Left hindlimb (tissue), 1 donor: Measurements from ENCODE around the gene TSEN54.
A peak's percentile ranks its signal among the peaks of the same experiment; 100 is the strongest.

Experiments
- DNase-seq: peaks from one replicate; pipeline ENCODE4 v3.0.0-alpha.2; 2018

TSEN54 gene

GRCh38 chr17:75489511-75489955, 26.8 kb upstream of the TSEN54 start:
- no peak for DNase-seq

GRCh38 chr17:75490173-75490743, 26.1 kb upstream of the TSEN54 start:
- peak; percentile 69 for DNase-seq

DNA sequence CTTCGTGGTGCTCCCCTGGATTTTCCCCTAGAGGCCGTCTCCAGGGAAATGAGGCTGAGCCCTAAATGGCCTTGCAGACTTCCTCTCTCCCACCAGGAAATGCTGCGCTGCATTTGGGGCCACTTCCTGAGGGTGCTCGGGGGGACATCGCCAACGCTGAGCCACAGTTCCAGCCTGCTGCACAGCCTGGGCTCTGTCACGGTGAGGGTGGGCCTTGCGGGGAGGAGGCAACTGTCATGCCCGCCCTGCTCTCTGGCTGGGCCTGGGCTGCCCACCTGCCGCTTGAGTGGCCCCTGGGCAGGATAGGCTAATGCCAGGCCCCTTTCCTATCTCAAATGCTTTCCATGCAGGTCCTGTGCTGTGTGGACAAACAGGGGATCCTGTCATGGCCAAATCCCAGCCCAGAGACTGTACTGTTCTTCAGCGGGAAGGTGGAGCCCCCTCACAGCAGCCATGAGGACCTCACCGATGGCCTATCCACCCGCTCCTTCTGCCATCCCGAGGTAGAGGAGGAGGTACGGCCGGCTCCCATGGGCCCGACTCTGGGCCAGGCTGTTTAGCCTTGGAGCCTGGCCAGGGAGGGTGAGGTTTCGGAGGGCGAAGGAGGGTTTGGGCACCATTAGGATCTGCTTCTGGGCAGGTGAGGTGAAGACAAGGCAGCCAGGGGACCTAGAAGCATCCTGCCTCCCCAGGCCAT, 25.2 kb upstream of the TSEN54 start:
- no peak for DNase-seq

- DNase-seq: no peak
Observed at GRCh38 chr17:75491680-75492079, 24.6 kb upstream of the TSEN54 start.

DNA sequence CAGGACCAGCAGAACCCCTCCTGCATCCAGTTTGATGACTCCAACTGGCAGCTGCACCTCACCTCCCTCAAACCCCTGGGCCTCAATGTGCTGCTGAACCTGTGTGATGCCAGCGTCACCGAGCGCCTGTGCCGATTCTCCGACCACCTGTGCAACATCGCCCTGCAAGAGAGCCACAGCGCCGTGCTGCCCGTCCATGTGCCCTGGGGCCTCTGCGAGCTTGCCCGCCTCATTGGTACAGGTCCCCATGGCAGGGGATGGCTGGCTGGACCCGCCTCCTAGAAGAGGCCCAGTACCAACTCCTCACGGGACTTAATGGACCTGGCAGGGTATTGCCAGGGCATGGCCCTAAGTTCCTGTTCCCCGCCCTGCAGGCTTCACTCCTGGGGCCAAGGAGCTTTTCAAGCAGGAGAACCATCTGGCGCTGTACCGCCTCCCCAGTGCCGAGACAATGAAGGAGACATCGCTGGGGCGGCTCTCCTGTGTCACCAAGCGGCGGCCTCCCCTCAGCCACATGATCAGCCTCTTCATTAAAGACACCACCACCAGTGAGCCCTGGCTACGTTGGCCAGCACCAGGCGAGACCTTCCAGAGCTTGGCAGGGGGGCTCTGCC, 23.7 kb upstream of the TSEN54 start:
- no peak for DNase-seq

GRCh38 chr17:75493476-75494129, 22.7 kb upstream of the TSEN54 start:
- no peak for DNase-seq

GRCh38 chr17:75494326-75494877, 21.9 kb upstream of the TSEN54 start:
- no peak for DNase-seq

GRCh38 chr17:75496005-75496404, 20.3 kb upstream of the TSEN54 start:
- DNase-seq: no peak

DNA sequence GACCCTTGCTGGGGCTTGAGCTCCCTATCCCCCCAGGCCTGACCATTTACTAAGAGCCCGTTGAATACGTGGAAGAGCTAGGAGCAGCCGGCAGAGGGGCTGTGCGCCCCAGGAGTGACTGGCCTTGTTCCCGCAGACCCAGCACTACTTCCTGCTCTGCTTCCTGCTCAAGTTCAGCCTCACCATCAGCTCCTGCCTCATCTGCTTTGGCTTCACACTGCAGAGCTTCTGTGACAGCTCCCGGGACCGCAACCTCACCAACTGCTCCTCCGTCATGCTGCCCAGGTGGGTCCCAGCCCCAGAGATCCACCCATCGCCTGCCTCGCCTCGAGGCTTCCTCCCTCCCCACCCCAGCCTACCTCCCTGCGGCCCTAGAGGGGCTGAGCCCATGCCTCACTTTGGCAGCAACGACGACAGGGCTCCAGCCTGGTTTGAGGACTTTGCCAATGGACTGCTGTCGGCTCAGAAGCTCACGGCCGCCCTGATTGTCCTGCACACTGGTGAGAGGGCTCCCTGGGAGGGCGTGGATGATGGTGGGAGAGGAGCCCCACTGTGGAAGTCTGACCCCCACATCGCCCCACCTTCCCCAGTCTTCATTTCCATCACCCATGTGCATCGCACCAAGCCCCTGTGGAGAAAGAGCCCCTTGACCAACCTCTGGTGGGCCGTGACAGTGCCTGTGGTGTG, 18.1 kb upstream of the TSEN54 start:
- DNase-seq: no peak

DNA sequence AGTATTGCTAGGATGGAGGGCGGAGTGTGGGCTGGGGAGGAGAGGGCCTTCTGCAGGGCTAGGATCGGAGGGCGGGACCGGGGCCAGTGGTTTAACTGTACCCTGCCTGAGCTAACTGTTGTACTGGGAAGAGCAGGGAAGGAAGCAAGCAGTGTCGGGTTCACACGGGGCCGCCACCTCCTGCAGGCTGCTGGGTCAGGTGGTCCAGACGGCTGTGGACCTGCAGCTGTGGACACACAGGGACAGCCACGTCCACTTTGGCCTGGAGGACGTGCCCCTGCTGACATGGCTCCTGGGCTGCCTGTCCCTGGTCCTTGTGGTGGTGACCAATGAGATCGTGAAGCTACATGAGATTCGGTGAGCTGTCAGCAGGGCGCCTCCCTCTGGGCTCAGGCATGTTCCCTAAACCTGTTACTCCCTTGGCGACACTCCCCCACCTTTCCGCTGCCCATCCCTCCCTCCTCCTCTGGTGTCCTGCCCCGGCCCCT, 17.6 kb upstream of the TSEN54 start:
- no peak for DNase-seq

GRCh38 chr17:75499313-75500022, 16.9 kb upstream of the TSEN54 start:
- no peak for DNase-seq

GRCh38 chr17:75500419-75501216, 15.7 kb upstream of the TSEN54 start:
- no peak for DNase-seq

DNA sequence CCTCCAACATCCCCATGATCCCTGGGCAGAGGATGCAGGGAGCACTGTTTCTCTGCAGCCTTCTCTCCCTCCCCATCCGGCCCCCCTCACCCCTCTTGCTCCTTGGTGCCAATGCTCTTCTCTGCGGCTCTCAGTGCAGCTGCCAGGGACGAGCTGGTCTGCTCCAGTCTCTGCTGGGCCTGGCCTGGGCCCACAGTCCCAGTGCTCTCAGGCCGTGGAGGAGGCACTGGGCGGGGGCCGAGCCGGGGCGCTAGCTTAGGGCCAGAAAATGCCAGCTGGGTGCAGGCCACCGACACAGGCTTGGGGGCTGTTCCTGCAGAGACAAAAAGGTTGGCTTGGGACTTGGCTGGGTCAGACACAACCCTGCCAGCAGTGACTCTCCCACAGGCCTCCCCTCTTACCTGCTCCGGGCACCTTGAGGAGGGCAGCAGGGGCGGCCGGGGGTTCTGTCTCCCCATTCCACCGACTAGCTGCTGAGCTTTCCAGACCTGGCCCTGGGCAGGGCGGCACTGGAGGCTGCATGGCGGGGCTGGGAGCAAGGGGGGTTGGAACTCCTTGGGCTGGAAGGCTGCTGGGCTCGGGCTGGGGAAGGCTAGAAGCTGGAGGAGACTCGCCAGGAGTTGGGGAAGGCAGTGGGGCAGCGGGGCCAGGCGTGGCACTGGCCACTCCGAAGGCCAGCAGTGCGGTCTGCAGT, 14.8 kb upstream of the TSEN54 start:
- peak; percentile 48 for DNase-seq

- DNase-seq: no peak
Observed at GRCh38 chr17:75502072-75502720, 14.1 kb upstream of the TSEN54 start.

DNA sequence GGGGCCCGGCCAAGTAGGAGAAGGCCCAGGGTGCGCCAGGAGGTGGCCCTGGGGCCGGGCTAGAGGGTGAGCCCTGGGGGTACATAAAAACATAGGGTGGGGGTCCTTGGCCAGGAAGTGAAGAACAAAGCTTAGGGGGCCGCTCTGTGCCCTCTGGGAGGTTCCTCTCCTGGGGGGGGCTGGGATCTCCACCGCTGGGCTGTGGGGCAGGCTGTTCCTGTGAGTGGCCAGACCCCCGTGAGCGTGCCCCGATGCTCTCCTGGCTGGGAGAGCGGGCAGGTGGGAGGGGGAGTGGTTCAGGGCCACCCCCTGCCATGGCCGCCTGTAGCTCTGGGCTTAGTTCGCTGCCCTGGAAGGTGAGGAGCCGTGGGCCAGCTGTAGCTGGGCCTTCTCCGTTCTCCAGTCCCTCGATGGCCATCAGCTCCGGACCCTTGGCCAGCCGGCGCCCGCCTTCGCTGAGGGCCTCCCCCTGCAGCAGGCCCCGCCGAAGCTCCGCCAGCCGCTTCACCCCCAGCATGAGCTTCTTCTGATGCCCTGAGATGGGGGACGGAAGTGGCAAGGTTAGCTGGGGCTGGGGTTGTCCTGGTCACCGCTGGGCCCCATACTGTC, 13.5 kb upstream of the TSEN54 start:
- DNase-seq: no peak

DNA sequence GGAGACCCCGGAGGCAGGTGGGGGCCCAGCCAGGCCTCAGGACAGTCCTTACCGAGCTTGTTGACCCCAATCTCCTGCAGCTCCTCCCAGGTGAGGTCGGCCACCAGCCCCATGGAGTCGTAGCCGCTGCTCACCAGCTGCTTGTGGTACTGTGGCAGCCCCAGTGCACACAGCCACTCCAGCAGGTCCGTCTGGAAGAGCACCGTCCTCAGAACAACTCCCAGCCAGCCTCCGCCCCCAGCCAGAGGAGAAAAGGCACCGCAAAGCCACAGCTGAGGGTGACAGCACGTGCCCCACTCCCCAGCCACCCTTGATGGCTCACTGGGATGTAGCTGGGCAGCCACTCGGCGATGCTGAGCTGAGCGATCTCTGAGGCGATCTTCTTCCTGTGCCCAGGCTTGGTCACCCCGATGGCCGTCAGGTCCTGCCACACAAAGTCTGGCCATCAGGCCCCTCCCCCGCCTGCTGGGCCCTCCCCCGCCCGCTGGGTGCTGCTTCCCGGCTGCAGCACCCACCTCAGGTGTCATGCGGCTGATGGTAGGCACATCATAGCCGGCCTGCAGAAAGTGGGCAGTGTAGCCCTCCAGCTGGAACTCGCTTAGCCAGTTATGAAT, 12.9 kb upstream of the TSEN54 start:
- no peak for DNase-seq

DNA sequence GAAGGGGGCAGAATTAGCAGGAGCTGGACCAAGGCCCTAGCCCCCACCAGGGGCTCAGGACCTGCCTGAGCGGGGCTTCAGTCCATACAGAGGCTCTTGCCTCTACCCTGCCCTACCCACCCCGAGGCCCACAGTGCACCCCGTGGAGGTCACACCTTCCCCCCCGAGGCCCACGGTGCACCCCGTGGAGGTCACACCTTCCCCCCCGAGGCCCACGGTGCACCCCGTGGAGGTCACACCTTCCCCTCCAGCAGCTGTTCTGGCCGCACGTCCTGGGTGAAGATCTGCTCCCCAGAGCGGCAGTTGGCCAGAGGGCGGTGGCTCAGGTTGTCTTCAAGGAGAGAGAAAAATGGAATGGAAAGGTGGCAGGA, 12.4 kb upstream of the TSEN54 start:
- DNase-seq: no peak

GRCh38 chr17:75504347-75505151, 11.8 kb upstream of the TSEN54 start:
- DNase-seq: no peak

- DNase-seq: no peak
Observed at GRCh38 chr17:75505152-75505409, 11.2 kb upstream of the TSEN54 start.
